ENCODE measurements around the gene ATP6V1G1. TPM values are rescaled to one million over a fixed set of nuclear protein-coding genes. Genes with fewer than 3 reads are reported as not detected.

ATP6V1G1 gene
- total RNA-seq, 1 experiment from 2014 or later = 119 TPM

- Histone ChIP-seq H3K4me1 (ENCODE audit: insufficient read depth, low read length) (no peaks in the 10 kb centered on the region), H2AK5ac (ENCODE audit: insufficient read length, low read length) (no peak overlapping the region), H3K79me1 (ENCODE audit: insufficient read depth, low read depth, low read length, poor library complexity, severe bottlenecking) (no peaks in the 10 kb centered on the region), H3K9me3 (ENCODE audit: control insufficient read depth, low read depth, low read length) (no peaks in the 10 kb centered on the region), H4K91ac (ENCODE audit: insufficient read length, low read depth, low read length) (no peak overlapping the region), H3K4me2 (ENCODE audit: insufficient read depth, insufficient read length, low read length) (no peak overlapping the region), H3K23me2 (ENCODE audit: insufficient read length, low read depth, low read length, poor library complexity, severe bottlenecking) (no peaks in the 10 kb centered on the region), H3K23ac (ENCODE audit: insufficient read length, low read depth, low read length) (no peak overlapping the region), H3K56ac (ENCODE audit: insufficient read length, low read depth, low read length) (no peak overlapping the region), H3K4ac (ENCODE audit: low read depth, low read length) (no peak overlapping the region), H4K8ac (replicated peaks; ENCODE audit: insufficient read length, low read depth, low read length) (no peak overlapping the region), H3T11ph (ENCODE audit: low read length) (no peak overlapping the region), H2BK120ac (ENCODE audit: low read depth, low read length, poor library complexity, severe bottlenecking) (no peak overlapping the region), H4K20me1 (ENCODE audit: control insufficient read depth, insufficient read depth, insufficient read length) (no peaks in the 10 kb centered on the region), H2BK5ac (ENCODE audit: insufficient read length, low read length) (no peak overlapping the region), H2BK15ac (ENCODE audit: low read depth, low read length) (no peak overlapping the region), H3K9ac (ENCODE audit: extremely low read depth, insufficient read length, low read length) (no peak overlapping the region), H3K27me3 (ENCODE audit: insufficient read depth, low read length) (no peaks in the 10 kb centered on the region), H2BK20ac (ENCODE audit: low read depth, low read length, poor library complexity, severe bottlenecking) (no peak overlapping the region), H3K79me2 (ENCODE audit: insufficient read depth, low read length) (no peaks in the 10 kb centered on the region), H4K5ac (ENCODE audit: insufficient read length, low read depth, low read length) (peak overlapping the region; percentile 72), H2BK12ac (ENCODE audit: insufficient read length, low read depth, low read length) (no peak overlapping the region), H2AFZ (ENCODE audit: low read length) (no peak overlapping the region), H3K27ac (ENCODE audit: insufficient read length, low read depth, low read length) (peak overlapping the region; percentile 39), H3K14ac (ENCODE audit: insufficient read depth, low read length) (no peak overlapping the region), H3K18ac (ENCODE audit: insufficient read length, low read depth, low read length) (no peak overlapping the region)
- Mint-ChIP-seq H3K27me3 (ENCODE audit: low read depth) (no peaks in the 10 kb centered on the region), H3K4me1 (peaks cover 0 to 2% of the 10 kb centered on the region in 2 experiments; a peak in 1 of 4 replicates), H3K9me3 (no peaks in the 10 kb centered on the region), H3K36me3 (ENCODE audit: insufficient read depth in 1 of 3, low read depth in 3 of 3) (peaks cover 4 to 21% (median 16%) of the 10 kb centered on the region in 3 experiments; a peak in 6 of 7 replicates), H3K27ac (peak overlapping the region in 1 of 3 experiments; percentile 87; a peak in 2 of 7 replicates), H3K4me3 (no peak overlapping the region)
- no CpG with 5 or more reads among the region's 13 CpGs for WGBS (ENCODE audit: extremely low coverage, insufficient read length, low lambda C conversion rate)
- DNase-seq = no peak
- no peak for TF ChIP-seq CTCF (conservative IDR thresholded peaks at IDR 0.05)
Observed at GRCh38 chr9:114619191-114619761, 31.7 kb downstream of the ATP6V1G1 start.
